Measurements from ENCODE around the gene OR6N2.

Gene OR6N2, protein sequence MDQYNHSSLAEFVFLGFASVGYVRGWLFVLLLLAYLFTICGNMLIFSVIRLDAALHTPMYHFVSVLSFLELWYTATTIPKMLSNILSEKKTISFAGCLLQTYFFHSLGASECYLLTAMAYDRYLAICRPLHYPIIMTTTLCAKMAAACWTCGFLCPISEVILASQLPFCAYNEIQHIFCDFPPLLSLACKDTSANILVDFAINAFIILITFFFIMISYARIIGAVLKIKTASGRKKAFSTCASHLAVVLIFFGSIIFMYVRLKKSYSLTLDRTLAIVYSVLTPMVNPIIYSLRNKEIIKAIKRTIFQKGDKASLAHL

DNA sequence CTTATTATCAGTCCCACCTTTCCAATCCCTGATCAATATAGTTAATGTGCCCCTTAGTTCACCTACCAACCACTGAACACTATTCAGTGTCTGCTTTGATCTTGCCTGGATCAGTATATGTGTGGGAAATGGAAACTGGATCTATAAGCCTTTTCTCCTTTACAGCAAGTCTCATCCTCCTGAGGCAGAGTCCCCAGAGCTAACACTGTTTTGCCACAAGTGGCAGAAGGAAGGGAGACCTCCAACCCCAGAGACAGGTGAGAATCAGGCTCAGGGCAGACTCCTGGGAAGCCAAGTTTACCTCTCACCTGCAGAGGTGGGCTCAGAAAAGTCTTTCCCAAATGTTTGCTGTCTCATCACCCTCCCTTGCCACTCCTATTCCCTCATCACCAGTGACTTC lies at the start of gene OR6N2:
OR6N2 (minus strand) TSS at position 101 of the 400 bp plus-strand sequence. CDS start 3,569 bp downstream, outside the sequence.
- Histone ChIP-seq H3K9me3 (ENCODE audit: control insufficient read depth, low read length) (peaks cover 2% of the 10 kb centered on the region), H3K4me3 (ENCODE audit: low read length) (no peak within 1 kb of the TSS), H3K27me3 (replicated peaks; ENCODE audit: control insufficient read depth, insufficient read depth, low read length) (no peaks in the 10 kb centered on the region), H3K9ac (ENCODE audit: low read length) (no peak within 1 kb of the TSS), H3K36me3 (ENCODE audit: control insufficient read depth, insufficient read depth, low read length, severe bottlenecking) (no peaks in the 10 kb centered on the region), H3K4me1 (ENCODE audit: control insufficient read depth, insufficient read depth, low read length) (no peaks in the 10 kb centered on the region)
- no peak for DNase-seq (ENCODE audit: low read depth)

DNA sequence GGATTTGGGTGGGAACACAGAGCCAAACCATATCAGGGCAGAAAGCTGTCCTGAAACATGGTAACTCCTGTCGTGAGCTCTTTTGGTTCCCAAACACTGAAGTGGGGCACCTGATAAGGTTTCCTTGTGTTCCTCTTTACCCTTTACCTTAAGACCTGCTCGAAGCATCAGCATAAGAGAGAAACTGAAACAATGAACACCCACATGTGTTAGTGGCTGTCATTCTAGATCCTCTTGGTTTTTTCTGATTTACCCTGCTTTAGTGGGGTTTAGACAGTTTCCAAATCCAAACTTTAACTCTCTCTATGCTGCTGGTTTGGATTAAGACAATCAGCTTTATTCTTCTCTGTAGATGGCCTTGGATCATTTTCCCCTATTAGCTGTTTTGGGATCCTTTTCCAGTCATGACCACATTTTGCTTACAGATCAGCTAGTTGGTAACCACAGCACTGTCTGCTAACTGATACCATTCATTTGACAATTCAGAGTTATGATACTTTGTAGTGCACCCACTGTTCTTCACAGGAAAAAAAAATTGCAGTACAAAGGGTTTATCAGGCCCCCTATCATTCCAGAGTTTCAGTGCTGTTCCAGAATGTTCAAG lies 49.2 kb upstream of the OR6N2 start:
- Histone ChIP-seq H3K27me3 (replicated peaks; ENCODE audit: control insufficient read depth, insufficient read depth, low read length) (no peaks in the 10 kb centered on the region), H3K4me1 (ENCODE audit: control insufficient read depth, insufficient read depth, low read length) (no peaks in the 10 kb centered on the region), H3K36me3 (ENCODE audit: control insufficient read depth, insufficient read depth, low read length, severe bottlenecking) (no peaks in the 10 kb centered on the region), H3K4me3 (ENCODE audit: low read length) (no peak overlapping the region), H3K9me3 (ENCODE audit: control insufficient read depth, low read length) (peaks cover 10% of the 10 kb centered on the region), H3K9ac (ENCODE audit: low read length) (no peak overlapping the region)
- no peak for DNase-seq (ENCODE audit: low read depth)

DNA sequence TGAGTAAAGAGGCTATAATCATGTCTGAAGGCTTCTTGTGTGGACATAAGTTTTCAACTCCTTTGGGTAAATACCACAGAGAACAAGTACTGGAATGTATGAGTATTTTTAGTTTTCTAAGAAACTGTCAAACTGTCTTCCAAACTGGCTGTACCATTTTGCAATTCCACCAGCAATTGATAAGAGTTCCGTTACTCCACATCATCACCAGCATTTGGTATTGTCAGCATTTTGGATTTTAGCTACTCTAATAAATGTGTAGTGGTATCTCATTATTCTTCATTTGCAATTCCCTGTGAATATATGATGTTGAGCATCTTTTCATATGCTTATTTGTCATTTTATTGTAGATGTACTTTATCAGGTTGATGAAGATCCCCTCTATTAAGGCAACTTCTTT lies 40.7 kb upstream of the OR6N2 start:
- no peaks in the 10 kb centered on the region for H3K27me3 ChIP-seq (replicated peaks; ENCODE audit: control insufficient read depth, insufficient read depth, low read length)
- no peak for DNase-seq (ENCODE audit: low read depth)
- H3K36me3 ChIP-seq (ENCODE audit: control insufficient read depth, insufficient read depth, low read length, severe bottlenecking), result no peaks in the 10 kb centered on the region
- no peaks in the 10 kb centered on the region for H3K9me3 ChIP-seq (ENCODE audit: control insufficient read depth, low read length)
- H3K4me3 ChIP-seq (ENCODE audit: low read length), result no peak overlapping the region
- H3K9ac ChIP-seq (ENCODE audit: low read length), result no peak overlapping the region
- no peaks in the 10 kb centered on the region for H3K4me1 ChIP-seq (ENCODE audit: control insufficient read depth, insufficient read depth, low read length)

DNA sequence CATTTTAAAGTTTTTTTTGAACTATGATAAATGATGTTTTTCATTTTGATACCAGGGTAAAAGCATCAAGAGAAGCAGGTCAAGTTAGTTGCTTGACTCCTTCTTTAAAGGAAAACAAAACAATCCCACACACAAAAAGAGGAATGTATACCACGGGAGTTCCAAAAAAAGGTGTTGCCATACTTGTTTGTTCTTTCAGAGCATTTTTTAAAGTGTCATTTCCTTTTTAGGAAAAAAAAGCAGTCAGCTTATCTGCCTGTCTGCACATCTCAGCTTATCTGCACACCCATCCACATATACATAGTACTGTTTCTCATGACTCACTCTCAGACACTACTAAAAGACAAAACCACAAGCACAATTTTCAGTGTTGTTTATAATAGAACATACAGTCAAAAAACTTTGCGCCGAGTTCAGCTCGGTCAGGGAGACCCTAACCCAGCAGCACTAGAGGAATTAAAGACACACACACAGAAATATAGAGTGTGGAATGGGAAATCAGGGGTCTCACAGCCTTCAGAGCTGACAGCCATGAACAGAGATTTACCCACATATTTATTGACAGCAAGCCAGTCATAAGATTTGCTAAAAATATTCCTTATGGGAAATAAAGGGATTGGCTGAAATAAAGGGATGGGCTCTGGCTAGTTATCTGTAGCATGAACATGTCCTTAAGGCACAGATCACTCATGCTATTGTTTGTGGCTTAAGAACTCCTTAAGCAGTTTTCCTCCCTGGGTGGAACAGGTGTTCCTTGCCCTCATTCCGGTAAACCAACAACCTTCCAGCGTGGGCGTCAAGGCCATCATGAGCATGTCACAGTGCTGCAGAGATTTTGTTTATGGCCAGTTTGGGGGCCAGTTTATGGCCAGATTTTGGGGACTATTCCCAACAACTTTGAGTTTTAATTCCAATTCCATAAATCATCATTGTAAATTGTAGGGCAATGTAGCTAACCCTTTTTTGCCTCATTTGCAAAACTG lies 38.7 kb upstream of the OR6N2 start:
- DNase-seq (ENCODE audit: low read depth), result no peak
- Histone ChIP-seq H3K27me3 (replicated peaks; ENCODE audit: control insufficient read depth, insufficient read depth, low read length) (no peaks in the 10 kb centered on the region), H3K4me3 (ENCODE audit: low read length) (no peak overlapping the region)

DNA sequence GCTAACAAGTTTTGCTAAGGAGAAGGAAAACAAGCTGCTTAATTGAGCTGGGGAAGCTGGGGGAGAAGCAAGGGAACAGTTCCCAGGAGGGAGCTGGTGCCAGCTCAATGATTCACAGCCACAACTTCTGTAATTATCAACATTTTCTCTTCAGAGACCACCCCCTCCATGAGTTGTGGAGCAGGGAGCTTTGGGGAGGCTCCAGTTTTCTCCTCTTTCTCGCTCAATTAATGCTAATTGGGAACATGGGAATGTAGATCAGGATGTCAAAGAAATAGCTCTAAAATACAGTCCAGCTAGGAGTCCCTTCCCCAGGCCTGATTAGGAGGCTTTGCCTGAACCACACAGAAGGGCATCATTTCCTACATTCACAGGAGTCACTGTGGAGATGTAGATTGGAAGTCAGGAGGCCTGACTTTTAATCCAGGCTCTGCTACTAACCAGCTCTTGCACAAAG lies 38.0 kb upstream of the OR6N2 start:
- Histone ChIP-seq H3K27me3 (replicated peaks; ENCODE audit: control insufficient read depth, insufficient read depth, low read length) (no peaks in the 10 kb centered on the region), H3K9ac (ENCODE audit: low read length) (no peak overlapping the region), H3K4me3 (ENCODE audit: low read length) (no peak overlapping the region), H3K36me3 (ENCODE audit: control insufficient read depth, insufficient read depth, low read length, severe bottlenecking) (no peaks in the 10 kb centered on the region), H3K4me1 (ENCODE audit: control insufficient read depth, insufficient read depth, low read length) (no peaks in the 10 kb centered on the region), H3K9me3 (ENCODE audit: control insufficient read depth, low read length) (no peaks in the 10 kb centered on the region)
- no peak for DNase-seq (ENCODE audit: low read depth)

More for the DNA sequence above, 38.7 kb upstream of the OR6N2 start:
- H3K36me3 ChIP-seq (ENCODE audit: control insufficient read depth, insufficient read depth, low read length, severe bottlenecking), result no peaks in the 10 kb centered on the region
- no peak overlapping the region for H3K9ac ChIP-seq (ENCODE audit: low read length)
- H3K4me1 ChIP-seq (ENCODE audit: control insufficient read depth, insufficient read depth, low read length), result no peaks in the 10 kb centered on the region
- no peaks in the 10 kb centered on the region for H3K9me3 ChIP-seq (ENCODE audit: control insufficient read depth, low read length)

DNA sequence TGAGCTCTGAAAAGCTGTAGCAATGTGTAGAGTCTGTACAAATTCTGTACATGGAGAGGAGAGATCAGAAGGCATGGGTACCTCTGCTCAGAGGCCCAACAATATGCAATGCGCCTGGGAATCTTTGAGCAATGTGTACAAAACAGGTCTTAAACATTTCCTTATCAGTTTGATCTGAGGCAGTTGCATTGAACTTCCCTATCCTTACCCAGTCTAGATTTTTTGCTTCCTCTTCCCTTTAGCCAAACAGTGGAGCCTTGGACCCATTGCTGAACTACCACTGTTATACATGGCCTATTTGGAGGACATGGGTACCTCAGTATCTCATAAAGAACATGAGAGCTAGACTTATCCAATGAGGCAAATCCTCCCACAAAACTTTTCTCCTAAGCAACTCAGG lies 37.6 kb upstream of the OR6N2 start:
- H3K9ac ChIP-seq (ENCODE audit: low read length), result no peak overlapping the region
- no peaks in the 10 kb centered on the region for H3K9me3 ChIP-seq (ENCODE audit: control insufficient read depth, low read length)
- H3K4me3 ChIP-seq (ENCODE audit: low read length), result no peak overlapping the region
- DNase-seq (ENCODE audit: low read depth), result no peak
- no peaks in the 10 kb centered on the region for H3K4me1 ChIP-seq (ENCODE audit: control insufficient read depth, insufficient read depth, low read length)
- H3K36me3 ChIP-seq (ENCODE audit: control insufficient read depth, insufficient read depth, low read length, severe bottlenecking), result no peaks in the 10 kb centered on the region
- no peaks in the 10 kb centered on the region for H3K27me3 ChIP-seq (replicated peaks; ENCODE audit: control insufficient read depth, insufficient read depth, low read length)

DNA sequence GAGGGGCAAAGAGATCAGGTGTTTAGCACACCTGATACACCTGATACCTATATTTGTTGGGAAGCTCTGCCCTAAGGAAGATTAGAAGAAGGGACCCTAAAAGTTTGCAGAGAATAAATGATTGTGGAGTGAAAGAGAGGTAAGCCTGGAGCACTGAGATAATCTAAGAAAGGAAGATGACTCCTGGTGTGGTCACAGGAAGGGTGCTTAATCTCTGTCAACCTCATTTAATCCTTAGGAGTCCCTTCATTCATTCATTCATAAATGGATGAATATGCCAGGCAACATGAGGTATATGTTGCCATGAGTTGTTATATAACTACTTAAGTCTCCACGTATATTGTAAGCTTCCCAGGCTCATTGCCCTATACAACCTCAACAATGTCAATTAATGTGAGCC lies 34.0 kb upstream of the OR6N2 start:
- no peaks in the 10 kb centered on the region for H3K27me3 ChIP-seq (replicated peaks; ENCODE audit: control insufficient read depth, insufficient read depth, low read length)
- no peaks in the 10 kb centered on the region for H3K36me3 ChIP-seq (ENCODE audit: control insufficient read depth, insufficient read depth, low read length, severe bottlenecking)
- no peaks in the 10 kb centered on the region for H3K4me1 ChIP-seq (ENCODE audit: control insufficient read depth, insufficient read depth, low read length)
- H3K9me3 ChIP-seq (ENCODE audit: control insufficient read depth, low read length), result no peaks in the 10 kb centered on the region
- DNase-seq (ENCODE audit: low read depth), result no peak
- H3K9ac ChIP-seq (ENCODE audit: low read length), result no peak overlapping the region
- H3K4me3 ChIP-seq (ENCODE audit: low read length), result no peak overlapping the region

DNA sequence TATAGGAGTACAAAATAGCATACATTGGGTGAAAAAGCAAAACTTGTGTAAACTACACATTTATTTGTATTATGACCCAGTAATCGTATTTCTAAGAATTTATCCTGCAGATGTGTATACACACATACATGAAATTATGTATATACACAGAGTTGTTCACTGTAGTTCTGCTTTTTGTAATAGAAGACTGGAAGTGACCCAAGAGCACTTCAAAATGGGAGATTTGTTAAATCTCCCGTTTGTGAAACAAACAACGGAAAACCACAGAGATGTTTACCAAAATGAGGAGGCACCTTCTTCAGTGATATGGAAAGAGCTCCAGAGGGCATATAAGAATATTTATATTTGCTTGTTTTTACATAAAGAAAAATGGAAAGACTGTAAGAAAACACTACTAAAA lies 32.2 kb upstream of the OR6N2 start:
- Histone ChIP-seq H3K36me3 (ENCODE audit: control insufficient read depth, insufficient read depth, low read length, severe bottlenecking) (no peaks in the 10 kb centered on the region), H3K27me3 (replicated peaks; ENCODE audit: control insufficient read depth, insufficient read depth, low read length) (no peaks in the 10 kb centered on the region), H3K4me3 (ENCODE audit: low read length) (no peak overlapping the region), H3K9ac (ENCODE audit: low read length) (no peak overlapping the region), H3K4me1 (ENCODE audit: control insufficient read depth, insufficient read depth, low read length) (no peaks in the 10 kb centered on the region), H3K9me3 (ENCODE audit: control insufficient read depth, low read length) (no peaks in the 10 kb centered on the region)
- DNase-seq (ENCODE audit: low read depth), result no peak

DNA sequence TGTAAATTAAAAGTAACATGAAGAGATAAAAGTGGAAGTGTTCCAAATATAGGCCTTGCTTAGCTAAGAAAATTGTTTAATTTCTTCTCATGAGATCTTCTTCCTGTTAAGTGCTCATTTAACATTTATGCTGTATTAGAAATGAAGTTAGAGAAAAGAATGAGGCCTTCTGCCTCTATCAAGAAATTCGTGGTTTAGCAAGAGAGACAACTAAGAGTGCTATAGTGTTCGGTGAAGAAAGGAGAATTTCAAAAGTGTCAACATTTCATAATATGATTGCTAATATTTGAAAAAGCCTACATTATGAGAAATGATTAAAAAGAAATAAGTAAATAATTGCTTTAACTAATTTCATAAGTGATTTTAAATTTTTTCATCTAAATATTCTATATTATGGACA lies 31.3 kb upstream of the OR6N2 start:
- no peaks in the 10 kb centered on the region for H3K4me1 ChIP-seq (ENCODE audit: control insufficient read depth, insufficient read depth, low read length)

DNA sequence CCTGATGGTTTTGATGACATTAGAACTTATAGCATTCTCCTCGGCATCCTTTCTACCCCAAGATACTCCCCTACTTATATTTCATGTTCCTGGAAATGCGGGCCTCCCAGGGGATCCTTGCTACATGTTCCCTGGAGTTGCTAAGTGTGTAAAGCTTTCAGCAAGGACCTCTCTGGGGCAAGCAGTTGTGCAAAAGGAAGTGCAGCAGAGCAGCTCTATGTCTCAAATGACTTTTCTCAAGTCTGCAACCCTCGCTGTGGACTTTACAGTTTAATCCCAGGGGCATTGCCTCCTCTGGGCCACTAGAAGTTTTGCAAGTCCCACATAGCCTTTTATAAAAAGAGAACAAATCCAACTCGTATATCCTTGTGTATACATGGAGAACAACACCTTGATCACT lies 29.3 kb upstream of the OR6N2 start:
- no peak for DNase-seq (ENCODE audit: low read depth)
- H3K9me3 ChIP-seq (ENCODE audit: control insufficient read depth, low read length), result no peaks in the 10 kb centered on the region
- peaks cover 4% of the 10 kb centered on the region for H3K27me3 ChIP-seq (replicated peaks; ENCODE audit: control insufficient read depth, insufficient read depth, low read length)
- no peaks in the 10 kb centered on the region for H3K36me3 ChIP-seq (ENCODE audit: control insufficient read depth, insufficient read depth, low read length, severe bottlenecking)
- no peak overlapping the region for H3K4me3 ChIP-seq (ENCODE audit: low read length)
- no peak overlapping the region for H3K9ac ChIP-seq (ENCODE audit: low read length)
- peaks cover 3% of the 10 kb centered on the region for H3K4me1 ChIP-seq (ENCODE audit: control insufficient read depth, insufficient read depth, low read length)

More for the DNA sequence above, 31.3 kb upstream of the OR6N2 start:
- Histone ChIP-seq H3K9ac (ENCODE audit: low read length) (no peak overlapping the region), H3K36me3 (ENCODE audit: control insufficient read depth, insufficient read depth, low read length, severe bottlenecking) (no peaks in the 10 kb centered on the region), H3K9me3 (ENCODE audit: control insufficient read depth, low read length) (no peaks in the 10 kb centered on the region), H3K27me3 (replicated peaks; ENCODE audit: control insufficient read depth, insufficient read depth, low read length) (no peaks in the 10 kb centered on the region), H3K4me3 (ENCODE audit: low read length) (no peak overlapping the region)
- no peak for DNase-seq (ENCODE audit: low read depth)

DNA sequence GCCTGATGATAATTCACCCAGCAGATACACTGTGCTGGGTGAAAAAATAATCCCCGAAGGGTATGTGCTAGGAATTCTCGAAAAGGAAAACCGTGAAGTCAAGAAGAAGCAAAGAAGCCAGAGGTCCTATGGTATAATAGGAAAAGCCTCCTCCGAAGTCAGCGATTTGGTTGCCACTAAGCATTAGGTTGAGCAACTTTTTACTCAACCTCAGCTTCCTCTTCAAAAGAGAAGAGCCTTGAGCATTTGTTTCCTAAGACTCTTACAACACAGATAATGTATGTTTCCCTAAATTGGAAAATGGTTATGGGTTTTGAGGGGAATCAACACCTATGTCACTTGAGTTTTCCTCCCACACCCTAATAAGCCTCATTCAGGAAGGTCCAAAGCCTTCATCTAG lies 28.9 kb upstream of the OR6N2 start:
- Histone ChIP-seq H3K36me3 (ENCODE audit: control insufficient read depth, insufficient read depth, low read length, severe bottlenecking) (no peaks in the 10 kb centered on the region), H3K4me1 (ENCODE audit: control insufficient read depth, insufficient read depth, low read length) (peaks cover 3% of the 10 kb centered on the region), H3K27me3 (replicated peaks; ENCODE audit: control insufficient read depth, insufficient read depth, low read length) (peaks cover 4% of the 10 kb centered on the region), H3K9me3 (ENCODE audit: control insufficient read depth, low read length) (no peaks in the 10 kb centered on the region), H3K9ac (ENCODE audit: low read length) (no peak overlapping the region), H3K4me3 (ENCODE audit: low read length) (no peak overlapping the region)
- DNase-seq (ENCODE audit: low read depth), result no peak
